Mesendoderm (in vitro differentiated cells): ENCODE measurements around the gene MT1A.
A peak's percentile ranks its signal among the peaks of the same experiment; 100 is the strongest.

Source experiments
- DNase-seq: peaks from one replicate; pipeline ENCODE4 v3.0.0; 2013
- H2AK5ac ChIP-seq: 2 replicates; pipeline ENCODE4 v1.6.1; 2013; ENCODE audit warnings: low read length, inconsistent platforms
- H2BK120ac ChIP-seq: 2 replicates; pipeline ENCODE4 v1.6.1; 2013; ENCODE audit warnings: low read depth, mild to moderate bottlenecking, low read length, moderate library complexity, mixed read lengths
- H2BK15ac ChIP-seq: replicated peaks from 2 replicates; pipeline ENCODE4 v1.6.1; 2013; ENCODE audit warnings: low read depth, mild to moderate bottlenecking, moderate library complexity
- H2BK5ac ChIP-seq: 2 replicates; pipeline ENCODE4 v1.6.1; 2013; ENCODE audit warnings: low read length, inconsistent platforms
- H3K18ac ChIP-seq: 2 replicates; pipeline ENCODE4 v1.6.1; 2013; ENCODE audit warnings: mild to moderate bottlenecking, low read length, mixed read lengths
- H3K23ac ChIP-seq: one replicate; pipeline ENCODE4 v1.6.1; 2013; ENCODE audit warnings: low read length
- H3K27ac ChIP-seq: 2 replicates; pipeline ENCODE4 v1.5.1; 2013; ENCODE audit warnings: low read depth, mild to moderate bottlenecking, inconsistent platforms, low read length, moderate library complexity
- H3K27me3 ChIP-seq: 2 replicates; pipeline ENCODE4 v1.6.1; 2013; ENCODE audit warnings: low read length, control low read depth, mild to moderate bottlenecking, inconsistent platforms; ENCODE audit not compliant: insufficient read depth, poor library complexity
- H3K36me3 ChIP-seq: 2 replicates; pipeline ENCODE4 v1.6.1; 2013; ENCODE audit warnings: low read length, inconsistent platforms; ENCODE audit not compliant: control insufficient read depth, insufficient read depth
- H3K4ac ChIP-seq: one replicate; pipeline ENCODE4 v1.6.1; 2013; ENCODE audit warnings: low read depth, mild to moderate bottlenecking, low read length, moderate library complexity
- H3K4me1 ChIP-seq: 2 replicates; pipeline ENCODE4 v1.6.1; 2013; ENCODE audit warnings: low read depth, low read length, inconsistent platforms; ENCODE audit not compliant: control insufficient read depth
- H3K4me2 ChIP-seq: 2 replicates; pipeline ENCODE4 v1.6.1; 2013; ENCODE audit warnings: low read length
- H3K4me3 ChIP-seq: 2 replicates; pipeline ENCODE4 v1.5.1; 2013; ENCODE audit warnings: mild to moderate bottlenecking, low read length
- H3K56ac ChIP-seq: one replicate; pipeline ENCODE4 v1.6.1; 2013; ENCODE audit warnings: low read length
- H3K79me1 ChIP-seq: 2 replicates; pipeline ENCODE4 v1.6.1; 2013; ENCODE audit warnings: low read length, inconsistent platforms
- H3K79me2 ChIP-seq: 2 replicates; pipeline ENCODE4 v1.6.1; 2013; ENCODE audit warnings: mild to moderate bottlenecking, low read length; ENCODE audit not compliant: control insufficient read depth, insufficient read depth
- H3K9ac ChIP-seq: 2 replicates; pipeline ENCODE4 v1.6.1; 2013; ENCODE audit warnings: low read length, inconsistent platforms
- H4K5ac ChIP-seq: one replicate; pipeline ENCODE4 v1.6.1; 2013; ENCODE audit warnings: low read length
- H4K8ac ChIP-seq: one replicate; pipeline ENCODE4 v1.6.1; 2013; ENCODE audit warnings: low read depth, mild to moderate bottlenecking, control low read depth, low read length, moderate library complexity
- WGBS: extraction: QIAGEN DNeasy Blood & Tissue Kit; methylation state at CpG from one replicate; pipeline ENCODE4 v1.1.7; 2013; ENCODE audit warnings: low lambda C conversion rate, missing lambda C conversion rate; ENCODE audit not compliant: insufficient coverage; ENCODE audit errors: extremely low coverage; 5-methylcytosine and 5-hydroxymethylcytosine counted together

Gene MT1A

DNA sequence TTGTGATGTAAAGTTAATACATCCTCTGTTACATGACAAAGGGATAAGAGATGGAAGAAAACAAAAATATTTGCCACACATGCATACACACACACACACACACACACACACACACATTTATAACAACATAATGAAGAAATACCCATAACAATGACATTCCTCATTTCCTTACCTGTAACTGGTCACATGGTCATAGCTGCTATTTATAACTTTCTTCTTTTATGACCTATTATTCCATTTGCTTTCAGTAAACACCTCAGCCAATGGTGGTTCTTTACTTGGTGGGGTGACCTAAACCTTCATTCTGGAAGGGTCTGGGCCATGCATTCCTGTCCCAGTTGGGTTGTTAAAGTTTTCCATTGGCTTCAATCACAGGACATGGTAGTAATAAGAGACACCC, 24.8 kb upstream of the MT1A start:
- H3K9ac ChIP-seq: no peak overlapping the region
- no peak overlapping the region for H3K4me3 ChIP-seq
- H3K4me1 ChIP-seq: peaks cover 1% of the 10 kb centered on the region
- no peak overlapping the region for H4K8ac ChIP-seq
- H3K23ac ChIP-seq: no peak overlapping the region
- DNase-seq: no peak
- H3K4me2 ChIP-seq: no peak overlapping the region
- H3K4ac ChIP-seq: no peak overlapping the region
- H3K36me3 ChIP-seq: no peaks in the 10 kb centered on the region
- H3K79me1 ChIP-seq: no peaks in the 10 kb centered on the region
- no peak overlapping the region for H3K27ac ChIP-seq
- no peak overlapping the region for H2BK5ac ChIP-seq
- no peak overlapping the region for H3K18ac ChIP-seq
- H3K56ac ChIP-seq: no peak overlapping the region
- no peak overlapping the region for H4K5ac ChIP-seq
- no peak overlapping the region for H2BK120ac ChIP-seq
- H3K27me3 ChIP-seq: peaks cover 29% of the 10 kb centered on the region
- H2BK15ac ChIP-seq: no peak overlapping the region
- no peak overlapping the region for H2AK5ac ChIP-seq
- no peaks in the 10 kb centered on the region for H3K79me2 ChIP-seq

- H2AK5ac ChIP-seq: no peak overlapping the region
- peaks cover 1% of the 10 kb centered on the region for H3K4me1 ChIP-seq
- no peaks in the 10 kb centered on the region for H3K79me1 ChIP-seq
- H3K4ac ChIP-seq: no peak overlapping the region
- H2BK5ac ChIP-seq: no peak overlapping the region
- H2BK15ac ChIP-seq: no peak overlapping the region
- no peak overlapping the region for H3K4me3 ChIP-seq
- no peak overlapping the region for H3K56ac ChIP-seq
- H4K8ac ChIP-seq: no peak overlapping the region
- DNase-seq: no peak
- no peak overlapping the region for H3K23ac ChIP-seq
- H2BK120ac ChIP-seq: no peak overlapping the region
- H3K4me2 ChIP-seq: no peak overlapping the region
- no peaks in the 10 kb centered on the region for H3K36me3 ChIP-seq
- H3K9ac ChIP-seq: no peak overlapping the region
- H3K27ac ChIP-seq: no peak overlapping the region
- no peaks in the 10 kb centered on the region for H3K79me2 ChIP-seq
- H3K18ac ChIP-seq: no peak overlapping the region
- H3K27me3 ChIP-seq: peaks cover 38% of the 10 kb centered on the region
- H4K5ac ChIP-seq: no peak overlapping the region
These were observed 23.9 kb upstream of the MT1A start for GRCh38 chr16:56614549-56614991.

DNA sequence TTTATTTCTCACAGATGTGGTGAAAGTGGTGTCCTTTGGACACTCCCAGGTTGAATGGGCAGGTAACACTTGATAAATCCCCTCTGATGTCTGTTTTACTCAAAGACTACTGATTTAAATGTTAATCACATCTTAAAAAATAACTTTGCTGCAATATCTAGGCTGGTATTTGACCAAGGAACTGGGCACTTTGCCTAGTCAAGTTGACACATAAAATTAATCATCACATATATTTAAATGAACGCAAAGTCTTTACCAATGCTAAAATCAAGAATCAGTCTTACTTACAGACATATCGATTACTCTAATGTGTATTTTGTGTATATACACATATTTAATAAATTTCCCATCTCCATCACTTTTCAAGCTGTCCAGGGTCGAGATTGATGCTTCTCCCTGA, 23.1 kb upstream of the MT1A start:
- Histone ChIP-seq H3K79me2 (no peaks in the 10 kb centered on the region), H3K27ac (no peak overlapping the region), H2BK15ac (no peak overlapping the region), H3K4me2 (no peak overlapping the region), H3K4me1 (no peaks in the 10 kb centered on the region), H3K9ac (no peak overlapping the region), H3K79me1 (no peaks in the 10 kb centered on the region), H2BK5ac (no peak overlapping the region), H4K5ac (no peak overlapping the region), H3K4me3 (no peak overlapping the region), H4K8ac (no peak overlapping the region), H3K18ac (no peak overlapping the region), H3K27me3 (peaks cover 40% of the 10 kb centered on the region), H2AK5ac (no peak overlapping the region), H3K56ac (no peak overlapping the region), H3K4ac (no peak overlapping the region), H3K23ac (no peak overlapping the region), H3K36me3 (no peaks in the 10 kb centered on the region), H2BK120ac (no peak overlapping the region)
- DNase-seq: no peak
- no CpG with 5 or more reads among the region's 3 CpGs for WGBS

- no peak overlapping the region for H3K18ac ChIP-seq
- peak overlapping the region; percentile 58 for H3K56ac ChIP-seq
- H3K36me3 ChIP-seq: no peaks in the 10 kb centered on the region
- H3K4ac ChIP-seq: no peak overlapping the region
- no peak overlapping the region for H2BK15ac ChIP-seq
- H3K23ac ChIP-seq: no peak overlapping the region
- H2BK5ac ChIP-seq: no peak overlapping the region
- no peaks in the 10 kb centered on the region for H3K79me1 ChIP-seq
- no peak overlapping the region for H2BK120ac ChIP-seq
- DNase-seq: no peak
- H3K79me2 ChIP-seq: no peaks in the 10 kb centered on the region
- H3K4me1 ChIP-seq: peaks cover 2% of the 10 kb centered on the region
- peak overlapping the region; percentile 6 for H3K9ac ChIP-seq
- no peak overlapping the region for H4K8ac ChIP-seq
- peak overlapping the region; percentile 15 for H3K4me2 ChIP-seq
- no CpG with 5 or more reads among the region's 23 CpGs for WGBS
- no peak overlapping the region for H3K4me3 ChIP-seq
- peaks cover 34% of the 10 kb centered on the region for H3K27me3 ChIP-seq
- no peak overlapping the region for H4K5ac ChIP-seq
- H3K27ac ChIP-seq: no peak overlapping the region
- H2AK5ac ChIP-seq: no peak overlapping the region
These were observed 21.8 kb upstream of the MT1A start for GRCh38 chr16:56616608-56617211.

DNA sequence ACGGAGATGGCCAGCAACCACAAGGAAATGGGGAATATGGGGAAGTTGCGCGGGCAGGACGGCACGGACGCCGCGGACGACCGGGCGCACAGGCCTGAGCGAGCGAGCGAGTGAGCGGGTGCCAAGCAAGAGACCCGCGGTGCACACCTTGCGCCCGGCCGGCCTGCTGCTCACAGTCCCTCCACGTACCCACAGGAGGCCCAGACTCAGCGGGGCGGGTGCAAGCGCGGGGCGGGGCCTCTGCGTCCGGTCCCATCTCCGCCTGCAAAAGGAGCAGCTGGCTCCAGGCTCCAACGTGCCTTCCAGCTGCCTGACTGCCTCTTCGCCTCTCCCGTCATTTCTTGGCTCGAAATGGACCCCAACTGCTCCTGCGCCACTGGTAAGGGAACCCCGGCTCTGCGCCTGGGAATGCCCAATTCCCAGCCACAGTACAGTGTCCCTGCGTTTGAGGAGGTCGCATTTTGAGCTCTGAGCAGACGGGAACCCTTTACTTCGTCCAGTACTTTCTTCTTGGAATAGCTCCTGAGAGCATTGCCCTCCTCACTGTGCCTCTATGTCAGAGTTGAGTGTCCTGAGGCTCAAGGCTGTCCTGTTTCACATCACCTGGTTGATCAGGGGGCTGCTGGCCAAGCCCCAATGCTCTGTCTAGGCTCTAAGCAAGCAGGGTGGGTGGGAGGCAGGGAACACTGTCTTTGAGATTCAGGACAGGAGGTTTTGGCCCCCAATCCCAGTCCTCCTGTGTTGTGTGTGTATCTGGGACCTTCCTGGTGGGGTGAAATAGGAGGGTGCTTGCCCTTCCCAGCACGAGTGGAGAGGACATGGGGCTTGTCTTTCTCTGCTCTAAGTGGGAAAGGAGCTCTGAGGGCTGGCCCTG, 21.0 kb upstream of the MT1A start:
- Histone ChIP-seq H3K4me3 (no peak overlapping the region), H3K4me1 (peaks cover 5% of the 10 kb centered on the region), H3K4me2 (peak overlapping the region; percentile 28), H3K56ac (peak overlapping the region; percentile 58), H2BK120ac (no peak overlapping the region), H2BK15ac (no peak overlapping the region), H3K9ac (peak overlapping the region; percentile 29), H3K79me2 (no peaks in the 10 kb centered on the region), H3K27ac (no peak overlapping the region), H3K27me3 (peaks cover 34% of the 10 kb centered on the region), H2AK5ac (no peak overlapping the region), H3K36me3 (no peaks in the 10 kb centered on the region), H3K23ac (no peak overlapping the region), H3K18ac (no peak overlapping the region), H2BK5ac (no peak overlapping the region), H3K79me1 (no peaks in the 10 kb centered on the region), H3K4ac (no peak overlapping the region), H4K8ac (no peak overlapping the region), H4K5ac (no peak overlapping the region)
- DNase-seq: no peak
- no CpG with 5 or more reads among the region's 41 CpGs for WGBS
